ENCODE measurements around the gene METTL25B.

Gene METTL25B

GRCh38 chr1:156773607-156774006 is 45.3 kb downstream of the METTL25B start:
- DNase-seq: no peak

GRCh38 chr1:156775799-156776198 is 47.5 kb downstream of the METTL25B start:
- DNase-seq: no peak

GRCh38 chr1:156776942-156777341 is 48.7 kb downstream of the METTL25B start:
- no peak for DNase-seq

GRCh38 chr1:156777573-156777972 is 49.3 kb downstream of the METTL25B start:
- no peak for DNase-seq

GRCh38 chr1:156781585-156782186 is 53.4 kb downstream of the METTL25B start:
- DNase-seq: no peak

GRCh38 chr1:156785458-156785857 is 57.2 kb downstream of the METTL25B start:
- DNase-seq: no peak
